Measurements from ENCODE around the gene F2RL2. TPM values are rescaled to one million over a fixed set of nuclear protein-coding genes. Genes with fewer than 3 reads are reported as not detected.
A peak's percentile ranks its signal among the peaks of the same experiment; 100 is the strongest.

Gene F2RL2
- total RNA-seq, 5 donors from 2014 or later (not counting 1 experiment from before 2014, with no cell fraction given), result 0.09 TPM; not detected in 4

- H3K9me3 Mint-ChIP-seq, result no peaks in the 10 kb centered on the region
- WGBS (ENCODE audit: insufficient coverage), result no CpG with 5 or more reads among the region's 4 CpGs
- CTCF ChIA-PET, result interaction anchor here (0.6 to 1.0 kb wide), 5 partner anchors 10 to 144 kb away, joined by 3 to 5 read pairs (median 3); no protein-coding TSS in a partner anchor
- H3K36me3 Mint-ChIP-seq, result peaks cover 64% of the 10 kb centered on the region
- peak overlapping the region; percentile 32 to 45 for H3K27ac Mint-ChIP-seq
- no peak for ATAC-seq (replicated peaks in 1 of 4)
- peaks cover 0 to 48% of the 10 kb centered on the region in 2 donors for H3K36me3 ChIP-seq (ENCODE audit: control insufficient read depth in 2 of 2, extremely low read depth in 1 of 2, insufficient read depth in 1 of 2, low read length in 1 of 2)
- no peaks in the 10 kb centered on the region for H3K9me3 ChIP-seq
- H3K4me1 Mint-ChIP-seq, result peaks cover 4 to 18% (median 4%) of the 10 kb centered on the region in 3 donors
- H3K4me3 Mint-ChIP-seq, result no peak overlapping the region
- DNase-seq, result no peak
- POLR2A ChIA-PET, result no interaction called here
- H3K4me3 ChIP-seq (ENCODE audit: control insufficient read depth in 1 of 2, extremely low read depth in 1 of 2, low read length in 1 of 2), result no peak overlapping the region
- H3K27me3 Mint-ChIP-seq, result no peaks in the 10 kb centered on the region
- no peaks in the 10 kb centered on the region for H3K4me1 ChIP-seq (ENCODE audit: control insufficient read depth in 1 of 2, extremely low read depth in 1 of 2, insufficient read depth in 2 of 2, low read length in 2 of 2)
- H3K27me3 ChIP-seq (replicated peaks in 1 of 2; ENCODE audit: control insufficient read depth in 2 of 2, extremely low read depth in 1 of 2, insufficient read depth in 2 of 2, low read length in 1 of 2), result no peaks in the 10 kb centered on the region
- no peak overlapping the region for H3K27ac ChIP-seq (ENCODE audit: low read length)
Observed at GRCh38 chr5:76634661-76635060, 11.5 kb upstream of the F2RL2 start.

DNA sequence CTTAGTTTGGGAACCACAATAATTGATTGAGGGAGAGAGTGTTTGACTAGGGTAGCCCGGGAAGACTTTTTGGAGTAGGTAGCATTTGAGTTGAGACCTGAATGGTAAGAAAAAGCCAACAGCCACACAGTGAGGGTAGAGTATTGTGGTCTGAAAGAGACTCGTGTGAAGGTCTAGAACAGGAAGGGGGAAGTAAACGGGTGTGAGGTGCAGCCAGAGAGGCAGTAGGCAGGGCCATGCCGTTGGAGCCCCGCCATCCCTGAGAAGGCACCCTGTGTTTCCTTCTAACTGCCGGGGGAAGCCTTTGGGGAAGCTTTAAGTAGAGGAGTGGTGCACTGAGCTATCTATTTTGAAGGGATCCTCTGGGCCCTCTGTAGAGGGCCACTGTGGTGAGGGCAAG, 3.5 kb upstream of the F2RL2 start:
- peak in 2 of 4 experiments; percentile 41 to 46 for ATAC-seq (replicated peaks in 1 of 4)
- Histone ChIP-seq H3K36me3 (ENCODE audit: control insufficient read depth in 2 of 2, extremely low read depth in 1 of 2, insufficient read depth in 1 of 2, low read length in 1 of 2) (peaks cover 0 to 38% of the 10 kb centered on the region in 2 donors), H3K27me3 (replicated peaks in 1 of 2; ENCODE audit: control insufficient read depth in 2 of 2, extremely low read depth in 1 of 2, insufficient read depth in 2 of 2, low read length in 1 of 2) (no peaks in the 10 kb centered on the region), H3K27ac (ENCODE audit: low read length) (peak overlapping the region; percentile 9), H3K4me1 (ENCODE audit: control insufficient read depth in 1 of 2, extremely low read depth in 1 of 2, insufficient read depth in 2 of 2, low read length in 2 of 2) (peaks cover 0 to 9% of the 10 kb centered on the region in 2 experiments), H3K9me3 (no peaks in the 10 kb centered on the region), H3K4me3 (ENCODE audit: control insufficient read depth in 1 of 2, extremely low read depth in 1 of 2, low read length in 1 of 2) (no peak overlapping the region)
- 36% methylated on average over 6 of the region's 6 CpGs for WGBS (ENCODE audit: insufficient coverage)
- Mint-ChIP-seq H3K4me1 (peaks cover 21 to 27% (median 21%) of the 10 kb centered on the region in 3 donors), H3K36me3 (peaks cover 49% of the 10 kb centered on the region), H3K4me3 (no peak overlapping the region), H3K9me3 (no peaks in the 10 kb centered on the region), H3K27ac (peak overlapping the region; percentile 55 to 62), H3K27me3 (no peaks in the 10 kb centered on the region)
- ChIA-PET POLR2A (interaction anchor here in 1 of 2 donors (0.6 kb wide), 1 partner anchor 43 kb away, joined by 4 read pairs; no protein-coding TSS in a partner anchor), CTCF (no interaction called here)
- peak in 5 of 35 experiments; percentile 1 to 17 (median 8) for DNase-seq

GRCh38 chr5:76625087-76625815, 2.0 kb upstream of the F2RL2 start:
- Mint-ChIP-seq H3K4me1 (peaks cover 21 to 27% (median 24%) of the 10 kb centered on the region in 3 donors), H3K27ac (peak overlapping the region; percentile 17 to 45), H3K27me3 (no peaks in the 10 kb centered on the region), H3K36me3 (peaks cover 47% of the 10 kb centered on the region), H3K9me3 (no peaks in the 10 kb centered on the region), H3K4me3 (no peak overlapping the region)
- 73% methylated on average over 4 of the region's 8 CpGs for WGBS (ENCODE audit: insufficient coverage)
- CTCF ChIA-PET, result interaction anchor here in 1 of 2 donors (0.7 to 0.9 kb wide), 4 partner anchors 10 to 149 kb away, joined by 3 read pairs; no protein-coding TSS in a partner anchor
- H3K27ac ChIP-seq (ENCODE audit: low read length), result no peak overlapping the region
- POLR2A ChIA-PET, result interaction anchor here (0.6 kb wide), 2 partner anchors 16 to 742 kb away, joined by 4 to 6 read pairs; no protein-coding TSS in a partner anchor
- ATAC-seq (replicated peaks in 1 of 4) (no peak), DNase-seq (no peak)
- peaks cover 0 to 9% of the 10 kb centered on the region in 2 experiments for H3K4me1 ChIP-seq (ENCODE audit: control insufficient read depth in 1 of 2, extremely low read depth in 1 of 2, insufficient read depth in 2 of 2, low read length in 2 of 2)
- H3K27me3 ChIP-seq (replicated peaks in 1 of 2; ENCODE audit: control insufficient read depth in 2 of 2, extremely low read depth in 1 of 2, insufficient read depth in 2 of 2, low read length in 1 of 2), result no peaks in the 10 kb centered on the region
- H3K36me3 ChIP-seq (ENCODE audit: control insufficient read depth in 2 of 2, extremely low read depth in 1 of 2, insufficient read depth in 1 of 2, low read length in 1 of 2), result peaks cover 0 to 36% of the 10 kb centered on the region in 2 donors
- H3K4me3 ChIP-seq (ENCODE audit: control insufficient read depth in 1 of 2, extremely low read depth in 1 of 2, low read length in 1 of 2), result no peak overlapping the region
- no peaks in the 10 kb centered on the region for H3K9me3 ChIP-seq

DNA sequence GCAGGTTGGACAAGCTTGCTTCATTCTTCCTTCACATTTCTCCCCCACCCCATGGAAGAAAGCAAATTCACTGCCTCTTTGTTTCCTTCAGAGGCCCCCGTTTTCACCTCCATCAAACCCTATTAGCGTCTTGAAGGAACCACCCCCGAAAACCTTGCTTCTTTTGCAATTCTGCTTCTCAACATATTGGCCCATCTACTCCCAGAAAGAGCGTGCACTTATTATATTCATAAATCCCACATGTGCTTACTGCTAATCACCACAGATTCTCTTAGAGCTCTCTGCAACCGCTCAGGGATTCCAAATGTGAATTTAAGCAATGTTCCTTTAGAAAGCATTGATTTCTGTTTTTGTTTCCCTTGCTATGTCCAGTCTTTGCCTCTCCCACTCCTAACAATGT, 1.1 kb downstream of the F2RL2 start:
- H3K4me3 Mint-ChIP-seq, result no peak overlapping the region
- peak overlapping the region in 1 of 2 donors; percentile 25 for H3K27ac Mint-ChIP-seq

GRCh38 chr5:76620166-76620565, 3.0 kb downstream of the F2RL2 start:
- H3K27me3 ChIP-seq (replicated peaks in 1 of 2; ENCODE audit: control insufficient read depth in 2 of 2, extremely low read depth in 1 of 2, insufficient read depth in 2 of 2, low read length in 1 of 2), result no peaks in the 10 kb centered on the region
- peaks cover 52% of the 10 kb centered on the region for H3K36me3 Mint-ChIP-seq

More for the DNA sequence above, 1.1 kb downstream of the F2RL2 start:
- ATAC-seq (replicated peaks in 1 of 4), result no peak
- peaks cover 0 to 38% of the 10 kb centered on the region in 2 donors for H3K36me3 ChIP-seq (ENCODE audit: control insufficient read depth in 2 of 2, extremely low read depth in 1 of 2, insufficient read depth in 1 of 2, low read length in 1 of 2)
- H3K27me3 ChIP-seq (replicated peaks in 1 of 2; ENCODE audit: control insufficient read depth in 2 of 2, extremely low read depth in 1 of 2, insufficient read depth in 2 of 2, low read length in 1 of 2), result no peaks in the 10 kb centered on the region
- H3K9me3 Mint-ChIP-seq, result no peaks in the 10 kb centered on the region
- 100% methylated on average over 4 of the region's 5 CpGs for WGBS (ENCODE audit: insufficient coverage)
- H3K27me3 Mint-ChIP-seq, result no peaks in the 10 kb centered on the region
- H3K27ac ChIP-seq (ENCODE audit: low read length), result no peak overlapping the region
- peaks cover 0 to 9% of the 10 kb centered on the region in 2 experiments for H3K4me1 ChIP-seq (ENCODE audit: control insufficient read depth in 1 of 2, extremely low read depth in 1 of 2, insufficient read depth in 2 of 2, low read length in 2 of 2)
- peaks cover 53% of the 10 kb centered on the region for H3K36me3 Mint-ChIP-seq
- no peak overlapping the region for H3K4me3 ChIP-seq (ENCODE audit: control insufficient read depth in 1 of 2, extremely low read depth in 1 of 2, low read length in 1 of 2)
- peaks cover 21 to 30% (median 27%) of the 10 kb centered on the region in 3 donors for H3K4me1 Mint-ChIP-seq
- DNase-seq, result no peak
- H3K9me3 ChIP-seq, result no peaks in the 10 kb centered on the region
- ChIA-PET POLR2A (no interaction called here), CTCF (interaction anchor here in 1 of 2 donors (0.6 kb wide), 1 partner anchor 140 kb away, joined by 3 read pairs; no protein-coding TSS in a partner anchor)

DNA sequence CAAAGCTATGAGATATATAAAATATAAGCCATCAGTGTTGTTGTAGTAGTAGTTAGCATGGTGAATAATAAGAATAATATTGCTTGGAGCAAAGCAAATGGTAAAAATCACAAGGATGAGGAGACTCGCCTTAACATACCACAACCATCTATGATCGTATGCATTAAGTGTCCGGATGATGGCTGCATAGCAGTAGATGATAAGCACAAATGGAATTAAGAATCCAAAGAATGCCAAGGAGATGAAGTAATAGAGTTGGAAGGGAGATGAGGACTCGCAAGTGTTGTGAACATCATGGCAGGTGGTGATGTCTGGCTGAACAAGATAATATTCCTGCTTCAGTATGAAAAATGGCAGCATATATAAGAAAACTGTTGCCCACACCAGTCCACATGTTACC, 5.5 kb downstream of the F2RL2 start:
- Mint-ChIP-seq H3K27me3 (no peaks in the 10 kb centered on the region), H3K9me3 (no peaks in the 10 kb centered on the region), H3K27ac (no peak overlapping the region), H3K4me3 (no peak overlapping the region), H3K36me3 (peaks cover 55% of the 10 kb centered on the region), H3K4me1 (peaks cover 0 to 14% (median 0%) of the 10 kb centered on the region in 3 donors)
- DNase-seq (no peak), ATAC-seq (replicated peaks in 1 of 4) (no peak)
- H3K4me1 ChIP-seq (ENCODE audit: control insufficient read depth in 1 of 2, extremely low read depth in 1 of 2, insufficient read depth in 2 of 2, low read length in 2 of 2), result no peaks in the 10 kb centered on the region
- H3K27ac ChIP-seq (ENCODE audit: low read length), result no peak overlapping the region
- ChIA-PET POLR2A (interaction anchor here in 1 of 2 donors (0.6 kb wide), 1 partner anchor 17 kb away, joined by 3 read pairs; no protein-coding TSS in a partner anchor), CTCF (interaction anchor here in 1 of 2 donors (0.8 to 1.2 kb wide), 2 partner anchors 9 to 40 kb away, joined by 3 to 6 read pairs; no protein-coding TSS in a partner anchor)
- H3K4me3 ChIP-seq (ENCODE audit: control insufficient read depth in 1 of 2, extremely low read depth in 1 of 2, low read length in 1 of 2), result no peak overlapping the region
- H3K9me3 ChIP-seq, result no peaks in the 10 kb centered on the region
- H3K36me3 ChIP-seq (ENCODE audit: control insufficient read depth in 2 of 2, extremely low read depth in 1 of 2, insufficient read depth in 1 of 2, low read length in 1 of 2), result peaks cover 0 to 50% of the 10 kb centered on the region in 2 donors
- 100% methylated on average over 2 of the region's 4 CpGs for WGBS (ENCODE audit: insufficient coverage)
- no peaks in the 10 kb centered on the region for H3K27me3 ChIP-seq (replicated peaks in 1 of 2; ENCODE audit: control insufficient read depth in 2 of 2, extremely low read depth in 1 of 2, insufficient read depth in 2 of 2, low read length in 1 of 2)

More at GRCh38 chr5:76620166-76620565, 3.0 kb downstream of the F2RL2 start:
- no peaks in the 10 kb centered on the region for H3K9me3 ChIP-seq
- H3K27ac ChIP-seq (ENCODE audit: low read length), result no peak overlapping the region
- 96% methylated on average over 5 of the region's 5 CpGs for WGBS (ENCODE audit: insufficient coverage)
- peaks cover 0 to 40% of the 10 kb centered on the region in 2 donors for H3K36me3 ChIP-seq (ENCODE audit: control insufficient read depth in 2 of 2, extremely low read depth in 1 of 2, insufficient read depth in 1 of 2, low read length in 1 of 2)
- POLR2A ChIA-PET, result interaction anchor here in 1 of 2 donors (0.5 kb wide), 1 partner anchor 887 kb away, joined by 7 read pairs; no protein-coding TSS in a partner anchor
- Mint-ChIP-seq H3K9me3 (no peaks in the 10 kb centered on the region), H3K27ac (no peak overlapping the region), H3K4me1 (peaks cover 6 to 14% (median 13%) of the 10 kb centered on the region in 3 donors), H3K4me3 (no peak overlapping the region), H3K27me3 (no peaks in the 10 kb centered on the region)
- DNase-seq (no peak), ATAC-seq (replicated peaks in 1 of 4) (no peak)
- CTCF ChIA-PET, result no interaction called here
- no peak overlapping the region for H3K4me3 ChIP-seq (ENCODE audit: control insufficient read depth in 1 of 2, extremely low read depth in 1 of 2, low read length in 1 of 2)
- H3K4me1 ChIP-seq (ENCODE audit: control insufficient read depth in 1 of 2, extremely low read depth in 1 of 2, insufficient read depth in 2 of 2, low read length in 2 of 2), result no peaks in the 10 kb centered on the region

All from T-cell (primary cell).